Ureter (tissue), 1 donor: ENCODE data around the gene SULT4A1. TPM values are rescaled to one million over a fixed set of nuclear protein-coding genes. Genes with fewer than 3 reads are reported as not detected.

Experiments
- DNase-seq: peaks from one replicate; pipeline ENCODE4 v3.0.0-alpha.2; 2020; ENCODE audit warnings: low spot score
- total RNA-seq: library from RNA; stranded (reverse); gene quantifications from one replicate; pipeline ENCODE4 v1.2.4, GENCODE V29; 2023
- donor health status: DM: yes; HTN: yes; CAD: no.

Gene SULT4A1
- total RNA-seq, 1 donor from 2014 or later, result 1.8 TPM

DNA sequence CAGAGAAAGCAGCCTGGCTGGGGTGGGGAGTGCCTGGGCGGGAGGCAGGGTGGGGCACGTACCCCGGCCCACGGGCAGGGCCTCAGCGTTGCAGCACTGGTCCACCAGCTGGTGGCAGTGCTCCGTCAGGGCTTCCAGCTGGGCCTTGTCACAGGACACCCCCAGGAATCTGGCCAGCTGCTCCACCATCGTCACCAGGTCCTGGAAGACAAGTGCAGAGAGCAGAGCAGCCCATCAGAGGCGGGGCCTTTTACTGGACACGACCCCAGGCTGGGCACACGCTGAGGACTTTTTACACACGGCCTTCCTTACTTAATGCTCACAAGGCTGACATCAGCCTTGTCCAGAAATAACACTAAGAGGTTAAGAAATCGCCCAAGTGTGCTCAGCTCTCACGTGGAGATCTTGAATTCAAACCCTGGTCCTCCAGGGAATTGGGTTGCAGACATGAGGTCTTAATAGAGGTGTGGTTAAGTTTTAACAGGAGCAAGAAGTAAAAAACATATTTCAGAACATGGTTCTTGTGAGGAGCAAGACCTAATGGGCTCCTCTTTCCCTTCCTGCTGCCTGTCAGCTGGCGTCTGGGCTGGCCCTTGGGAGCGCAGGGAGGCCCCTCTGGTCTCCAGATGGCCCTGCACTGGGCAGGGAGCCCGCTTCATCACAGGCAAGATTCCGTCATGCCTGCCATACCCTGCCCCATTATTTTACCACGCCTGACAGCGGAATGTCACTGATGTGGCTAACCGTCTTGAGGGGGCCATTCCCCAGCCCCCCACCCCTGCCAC is 33.1 kb downstream of the SULT4A1 start:
- peak; percentile 61 for DNase-seq

- DNase-seq, result no peak
Observed at GRCh38 chr22:43828725-43828997, 33.7 kb downstream of the SULT4A1 start.

DNA sequence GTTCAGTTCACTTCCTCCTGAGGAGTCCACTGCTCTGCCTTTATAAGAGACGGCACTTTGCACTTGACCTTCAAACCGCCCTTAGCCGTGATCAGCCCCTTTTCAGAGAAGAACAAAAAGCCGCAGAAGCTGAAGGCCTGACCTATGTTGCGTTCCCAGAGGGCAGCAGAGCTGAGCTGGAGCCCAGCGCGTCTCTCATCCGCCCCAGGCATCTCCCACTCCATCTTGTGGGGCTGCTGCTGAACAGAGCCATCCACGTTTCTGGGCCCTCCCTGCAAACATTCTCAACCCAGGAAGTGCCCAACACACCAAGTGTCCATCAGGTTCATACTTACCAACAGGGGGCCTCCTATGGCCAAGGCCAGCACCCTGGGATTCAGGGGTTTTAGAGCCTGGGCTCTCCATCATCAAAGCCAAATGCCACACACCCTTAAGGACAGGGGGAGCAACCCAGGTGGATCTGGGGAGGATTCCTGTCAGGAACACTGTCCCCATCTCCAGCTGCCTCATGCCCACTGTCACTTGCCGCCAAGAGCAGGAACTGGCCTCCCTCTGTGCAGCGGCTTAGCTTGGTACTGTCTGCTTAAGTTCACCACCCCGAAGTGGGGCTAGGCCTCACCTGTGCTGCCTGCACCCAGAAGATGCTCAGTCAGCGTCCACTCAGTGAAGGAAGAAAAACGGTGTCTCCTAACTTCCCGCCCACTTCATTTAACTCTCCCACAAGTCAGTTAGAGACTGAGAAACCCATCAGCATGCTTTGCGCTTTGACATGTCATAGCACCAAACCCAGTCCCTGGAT is 34.2 kb downstream of the SULT4A1 start:
- no peak for DNase-seq

DNA sequence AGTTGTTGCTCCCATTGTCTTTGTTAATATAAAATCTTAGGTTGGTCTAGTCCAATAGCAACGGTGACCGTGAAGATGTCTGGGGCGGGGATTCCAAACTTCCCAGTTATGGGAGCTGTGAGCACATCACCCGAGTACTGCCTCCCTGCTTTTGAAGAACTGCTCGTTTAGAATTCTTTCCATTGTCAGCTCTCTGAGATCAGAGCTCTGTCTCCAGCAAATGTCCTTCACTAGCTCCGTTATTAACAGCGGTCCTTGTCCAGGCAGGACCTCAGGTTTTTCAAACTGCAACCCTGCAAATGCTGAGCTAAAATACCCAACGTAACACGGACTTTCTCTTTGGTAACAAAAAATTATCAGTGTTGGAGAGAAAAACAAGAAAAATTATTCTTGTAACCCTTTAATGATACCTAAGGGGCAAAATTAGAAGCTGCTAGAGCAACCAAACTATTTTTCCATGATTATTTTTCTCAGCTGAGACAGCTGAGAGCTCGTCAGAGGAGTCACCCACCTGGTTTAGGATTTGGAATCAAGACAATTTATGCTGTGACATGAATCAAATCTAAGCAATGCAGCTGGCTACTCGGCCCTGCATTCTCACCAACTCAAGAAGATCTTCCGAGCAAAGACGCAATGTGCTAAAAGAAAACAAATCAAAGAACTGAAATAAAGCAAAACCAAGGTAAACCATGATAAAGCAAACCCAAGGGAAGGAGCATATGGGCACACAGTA is 35.1 kb downstream of the SULT4A1 start:
- DNase-seq, result no peak

- DNase-seq, result no peak
Observed at GRCh38 chr22:43826142-43827002, 35.9 kb downstream of the SULT4A1 start.

DNA sequence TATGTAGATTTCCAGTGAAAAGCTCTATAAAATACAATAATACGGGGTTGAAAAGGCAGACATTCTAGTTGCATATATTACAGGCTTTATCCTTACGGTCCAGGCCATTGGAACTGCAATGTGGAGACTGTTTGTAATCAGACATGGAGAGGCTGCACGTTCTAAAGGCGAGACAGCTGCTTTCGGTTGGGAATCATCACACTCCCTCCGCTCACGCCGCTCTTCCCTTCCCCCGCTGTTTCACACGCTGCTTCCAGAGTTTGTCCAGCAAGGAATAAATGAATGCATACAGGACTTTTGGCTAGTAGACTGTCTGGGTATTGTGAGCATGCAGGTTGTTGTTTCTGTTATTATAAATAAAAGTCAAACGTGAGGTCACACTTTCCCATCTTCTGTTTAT is 36.7 kb downstream of the SULT4A1 start:
- no peak for DNase-seq

- DNase-seq, result no peak
Observed at GRCh38 chr22:43824724-43825420, 37.4 kb downstream of the SULT4A1 start.

- no peak for DNase-seq
Observed at GRCh38 chr22:43823911-43824665, 38.2 kb downstream of the SULT4A1 start.

- peak; percentile 49 for DNase-seq
Observed at GRCh38 chr22:43823353-43823908, 38.9 kb downstream of the SULT4A1 start.

DNA sequence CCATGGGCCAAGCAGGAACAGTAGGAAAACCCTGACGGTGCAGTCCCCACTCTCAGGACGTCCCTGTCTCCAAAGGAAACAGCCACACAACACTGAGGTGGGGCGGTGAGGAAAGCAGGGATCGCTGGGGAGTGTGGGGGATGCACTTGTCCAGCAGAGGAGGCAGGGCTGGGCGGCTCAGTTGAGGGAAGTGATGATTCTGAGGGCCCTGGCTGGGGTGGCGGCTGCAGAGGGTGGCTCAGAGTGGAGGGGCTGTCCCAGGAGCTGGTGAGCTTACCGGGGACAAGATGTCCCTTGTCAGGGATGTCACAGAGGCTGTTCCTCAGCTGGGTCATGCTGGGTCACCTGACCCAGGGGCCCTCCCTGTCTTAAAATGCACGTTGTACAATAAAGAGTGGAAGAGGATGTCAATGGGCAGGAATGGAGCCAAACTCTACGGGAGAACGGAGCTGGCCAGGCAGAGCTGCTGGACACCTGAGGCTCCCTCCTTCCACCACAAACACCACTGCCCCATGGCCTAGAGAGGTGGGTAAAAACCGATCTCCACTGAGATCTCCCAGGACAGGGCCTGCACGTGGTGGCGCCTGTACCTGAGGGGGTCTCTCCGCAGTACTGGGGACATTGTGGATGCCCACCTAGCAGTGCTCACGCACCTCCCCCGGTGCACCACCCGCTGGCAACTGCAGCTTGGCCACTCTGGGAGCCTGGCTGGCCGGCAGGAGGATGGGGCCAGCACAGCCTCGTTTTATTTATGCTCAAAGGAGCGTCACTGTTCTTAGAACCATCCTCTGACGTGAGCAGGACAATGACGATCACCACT is 40.5 kb downstream of the SULT4A1 start:
- DNase-seq, result peak; percentile 33

DNA sequence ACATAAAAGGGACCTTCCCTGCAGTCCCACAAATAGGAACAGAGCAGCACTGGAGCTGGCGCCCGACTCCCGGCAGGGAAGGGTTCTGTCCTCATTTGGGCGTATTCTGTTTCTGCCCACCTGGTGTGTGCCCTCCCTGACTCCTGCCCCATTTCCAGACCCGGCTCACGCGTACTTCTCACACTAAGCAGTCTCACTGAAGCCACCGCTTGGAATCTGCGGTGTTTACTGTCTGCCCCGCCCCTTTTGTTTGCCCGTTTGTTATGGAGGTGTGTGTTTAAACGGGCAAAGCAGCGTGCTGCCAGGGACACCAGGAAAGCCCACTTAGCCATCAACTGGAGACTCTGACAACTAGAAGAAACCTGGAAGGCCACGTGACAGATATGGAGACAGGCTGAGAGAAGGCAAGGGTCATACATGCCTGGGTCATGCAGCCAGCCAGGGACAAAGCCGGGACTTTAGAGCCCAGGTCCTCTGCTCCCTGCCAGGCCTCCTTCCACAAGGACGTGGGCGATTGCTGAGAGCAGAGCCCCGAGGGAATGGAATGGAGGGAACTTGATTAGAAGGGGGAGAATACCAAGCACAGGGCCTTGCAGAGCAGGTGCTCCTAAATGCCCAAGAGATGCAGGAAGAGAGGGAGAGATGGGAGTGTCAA is 41.5 kb downstream of the SULT4A1 start:
- no peak for DNase-seq

DNA sequence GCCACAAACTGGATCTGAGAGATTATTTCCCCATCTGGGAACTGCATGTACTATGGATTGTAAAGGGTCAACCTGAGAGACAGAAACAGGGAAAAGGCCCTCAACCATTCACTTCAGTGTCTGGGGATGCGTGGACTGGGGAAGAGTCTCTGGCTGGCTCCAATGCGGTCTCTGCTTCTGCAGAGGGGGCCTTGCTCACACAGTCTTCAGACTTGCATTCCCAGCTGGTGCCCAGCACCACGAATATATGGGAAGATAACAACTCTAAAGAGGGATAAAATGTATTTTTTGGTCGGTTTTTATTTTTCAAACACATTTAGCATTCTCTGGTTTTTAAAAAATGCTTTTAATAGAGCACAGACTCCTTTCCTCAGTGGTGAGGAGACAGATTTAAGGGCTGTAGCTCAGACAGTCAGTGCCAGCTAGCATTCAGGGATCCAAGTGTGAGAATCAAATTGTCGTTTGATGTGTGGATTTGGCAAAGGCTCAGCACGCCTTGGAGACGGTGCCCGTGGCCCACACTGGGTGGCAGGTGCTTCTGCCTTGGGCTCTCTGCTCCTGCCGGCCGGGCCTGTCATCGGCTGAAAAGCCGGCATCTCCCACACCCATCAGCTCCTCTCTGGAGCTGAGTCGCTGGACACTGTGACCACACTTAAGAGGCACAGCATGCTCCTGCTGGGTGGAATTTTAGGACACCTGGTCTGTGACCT is 42.2 kb downstream of the SULT4A1 start:
- DNase-seq, result no peak

DNA sequence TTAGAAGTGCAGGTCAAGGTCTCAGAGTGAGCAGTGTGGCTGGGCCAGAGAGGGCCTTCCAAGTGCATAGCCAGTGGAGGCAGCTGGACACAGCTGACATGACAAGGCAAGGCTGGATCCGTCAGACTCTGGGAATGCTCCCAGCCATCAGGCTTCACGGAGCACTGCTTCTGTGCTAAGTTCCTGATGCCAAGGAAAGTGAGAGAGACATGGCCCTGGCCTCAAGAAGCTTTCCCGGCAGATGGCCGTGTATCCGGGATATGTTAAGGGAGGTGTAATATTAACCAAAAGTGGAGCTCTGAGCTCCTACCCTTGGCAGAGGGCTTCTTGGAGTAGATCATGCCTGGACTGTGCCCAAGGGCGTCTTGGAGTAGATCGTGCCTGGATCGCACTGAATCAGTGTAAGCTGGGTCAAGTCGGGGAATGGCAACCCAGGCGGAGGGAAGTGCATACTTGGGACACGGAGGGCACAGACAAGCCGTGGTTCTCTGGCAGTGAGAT is 42.8 kb downstream of the SULT4A1 start:
- no peak for DNase-seq

DNA sequence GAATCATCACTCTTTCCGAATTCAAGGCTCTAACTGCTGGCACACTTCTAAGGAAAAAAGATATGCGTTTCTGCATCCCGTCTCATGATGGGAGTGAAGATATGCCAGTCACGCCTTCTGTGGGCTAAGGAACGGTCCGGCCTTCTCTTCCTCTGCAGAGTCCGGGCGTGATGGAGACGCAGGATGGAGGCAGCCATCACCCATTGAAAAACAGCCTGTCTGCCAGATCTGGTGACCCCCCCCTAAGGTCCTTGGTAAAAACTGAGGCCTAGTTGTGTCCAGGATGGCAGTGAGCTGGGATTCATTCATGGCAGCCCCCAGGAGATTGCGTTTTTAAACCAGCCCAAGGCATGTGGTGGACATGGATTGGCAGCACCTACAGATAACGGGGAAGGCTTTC is 43.3 kb downstream of the SULT4A1 start:
- no peak for DNase-seq

- no peak for DNase-seq
Observed at GRCh38 chr22:43817402-43817801, 44.9 kb downstream of the SULT4A1 start.

GRCh38 chr22:43814264-43814663 is 48.0 kb downstream of the SULT4A1 start:
- DNase-seq, result no peak

- no peak for DNase-seq
Observed at GRCh38 chr22:43812890-43813289, 49.4 kb downstream of the SULT4A1 start.
